AG09309 (cell line): Measurements from ENCODE around the gene KIAA0319L.
A peak's percentile ranks its signal among the peaks of the same experiment; 100 is the strongest.

Experiments
- DNase-seq: peaks from one replicate; pipeline ENCODE4 v3.0.0-alpha.2; 2010; ENCODE audit warnings: low read depth
- H3K4me3 ChIP-seq: 2 replicates; pipeline ENCODE4 v1.5.1; 2011; ENCODE audit warnings: mild to moderate bottlenecking, low read depth, low read length, moderate library complexity; ENCODE audit not compliant: control insufficient read depth
- TF ChIP-seq, protein P1 (sequence below): IDR thresholded peaks from 2 replicates; pipeline ENCODE4 v1.5.1; 2011; ENCODE audit warnings: mild to moderate bottlenecking, low read depth, low read length, inconsistent platforms; ENCODE audit not compliant: insufficient read depth, control insufficient read depth; ENCODE audit errors: missing control alignments

KIAA0319L gene

GRCh38 chr1:35448344-35448801 lies 108.8 kb downstream of the KIAA0319L start:
- DNase-seq: peak; percentile 92

DNA sequence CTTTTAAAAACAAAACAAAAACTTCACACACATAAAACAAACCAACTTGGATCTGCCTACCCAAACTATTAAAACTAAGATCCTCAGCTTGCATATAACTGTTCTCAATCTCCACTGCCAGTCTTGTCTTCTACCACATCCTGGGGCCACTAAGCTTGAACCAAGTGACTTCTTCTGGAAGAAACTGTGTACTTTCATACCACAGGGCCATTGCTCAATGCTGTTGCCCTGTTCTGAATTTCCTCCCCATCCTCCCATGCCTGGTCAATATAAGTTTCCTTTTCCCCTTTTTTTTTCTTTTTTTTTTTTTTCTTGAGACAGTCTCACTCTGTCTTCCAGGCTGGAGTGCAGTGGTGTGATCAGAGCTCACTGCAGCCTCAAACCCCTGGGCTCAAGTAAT lies 109.9 kb downstream of the KIAA0319L start:
- DNase-seq: no peak
- TF ChIP-seq, protein P1, sequence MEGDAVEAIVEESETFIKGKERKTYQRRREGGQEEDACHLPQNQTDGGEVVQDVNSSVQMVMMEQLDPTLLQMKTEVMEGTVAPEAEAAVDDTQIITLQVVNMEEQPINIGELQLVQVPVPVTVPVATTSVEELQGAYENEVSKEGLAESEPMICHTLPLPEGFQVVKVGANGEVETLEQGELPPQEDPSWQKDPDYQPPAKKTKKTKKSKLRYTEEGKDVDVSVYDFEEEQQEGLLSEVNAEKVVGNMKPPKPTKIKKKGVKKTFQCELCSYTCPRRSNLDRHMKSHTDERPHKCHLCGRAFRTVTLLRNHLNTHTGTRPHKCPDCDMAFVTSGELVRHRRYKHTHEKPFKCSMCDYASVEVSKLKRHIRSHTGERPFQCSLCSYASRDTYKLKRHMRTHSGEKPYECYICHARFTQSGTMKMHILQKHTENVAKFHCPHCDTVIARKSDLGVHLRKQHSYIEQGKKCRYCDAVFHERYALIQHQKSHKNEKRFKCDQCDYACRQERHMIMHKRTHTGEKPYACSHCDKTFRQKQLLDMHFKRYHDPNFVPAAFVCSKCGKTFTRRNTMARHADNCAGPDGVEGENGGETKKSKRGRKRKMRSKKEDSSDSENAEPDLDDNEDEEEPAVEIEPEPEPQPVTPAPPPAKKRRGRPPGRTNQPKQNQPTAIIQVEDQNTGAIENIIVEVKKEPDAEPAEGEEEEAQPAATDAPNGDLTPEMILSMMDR: no peak
- no peak overlapping the region for H3K4me3 ChIP-seq

More at GRCh38 chr1:35448344-35448801, 108.8 kb downstream of the KIAA0319L start:
- no peak overlapping the region for H3K4me3 ChIP-seq
- TF ChIP-seq, protein P1: no peak

DNA sequence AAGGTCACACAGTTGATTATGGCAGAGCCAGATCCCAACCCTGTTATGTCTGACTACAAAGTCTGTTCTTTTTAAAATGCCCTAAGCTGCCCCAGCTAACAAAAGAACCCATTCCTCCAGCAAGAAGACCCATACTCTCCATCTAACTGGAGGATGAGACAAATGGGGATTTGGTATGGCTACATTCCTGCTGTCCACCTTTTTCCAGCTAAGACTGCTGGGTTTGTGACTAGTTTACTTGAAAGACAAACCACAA lies 112.8 kb downstream of the KIAA0319L start:
- DNase-seq: no peak
- TF ChIP-seq, protein P1: no peak
- no peak overlapping the region for H3K4me3 ChIP-seq

DNA sequence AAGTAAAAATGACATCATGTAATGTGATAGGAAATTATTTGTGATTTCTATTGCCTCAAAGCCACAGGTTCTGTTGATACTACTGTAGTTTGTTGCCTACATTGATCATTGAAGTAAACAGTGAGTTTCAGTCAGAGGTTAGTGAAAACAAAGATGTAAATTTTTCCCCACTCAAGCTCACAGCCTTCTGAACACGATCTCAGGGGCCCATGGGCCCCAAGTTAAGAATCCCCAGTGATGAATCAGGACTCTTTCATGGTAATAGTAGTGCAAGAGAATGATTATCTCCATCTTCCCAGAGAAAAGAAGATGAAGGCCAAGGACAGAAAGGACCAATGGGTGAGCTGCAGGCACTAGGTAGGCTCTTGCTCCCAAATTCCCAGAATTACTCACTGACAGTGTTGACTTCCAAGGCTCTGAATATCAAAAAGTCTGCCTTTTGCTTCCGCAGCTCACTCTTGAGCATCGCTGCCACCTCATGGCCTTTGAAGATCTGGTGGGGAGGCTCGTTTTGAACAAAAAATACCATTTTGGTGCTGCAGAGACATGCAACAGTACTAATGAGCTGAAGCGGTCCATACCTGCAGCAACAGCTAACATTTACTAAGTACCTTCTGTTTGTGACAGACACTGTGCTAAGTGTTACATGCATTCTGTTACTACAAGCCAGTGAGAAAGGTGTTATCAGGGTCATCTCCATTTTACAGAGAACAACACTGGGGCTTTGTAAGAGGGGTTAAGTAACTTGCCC lies 113.3 kb downstream of the KIAA0319L start:
- H3K4me3 ChIP-seq: no peak overlapping the region
- TF ChIP-seq, protein P1: no peak
- no peak for DNase-seq

GRCh38 chr1:35442734-35443133 lies 114.5 kb downstream of the KIAA0319L start:
- no peak for DNase-seq
- TF ChIP-seq, protein P1: no peak
- no peak overlapping the region for H3K4me3 ChIP-seq

DNA sequence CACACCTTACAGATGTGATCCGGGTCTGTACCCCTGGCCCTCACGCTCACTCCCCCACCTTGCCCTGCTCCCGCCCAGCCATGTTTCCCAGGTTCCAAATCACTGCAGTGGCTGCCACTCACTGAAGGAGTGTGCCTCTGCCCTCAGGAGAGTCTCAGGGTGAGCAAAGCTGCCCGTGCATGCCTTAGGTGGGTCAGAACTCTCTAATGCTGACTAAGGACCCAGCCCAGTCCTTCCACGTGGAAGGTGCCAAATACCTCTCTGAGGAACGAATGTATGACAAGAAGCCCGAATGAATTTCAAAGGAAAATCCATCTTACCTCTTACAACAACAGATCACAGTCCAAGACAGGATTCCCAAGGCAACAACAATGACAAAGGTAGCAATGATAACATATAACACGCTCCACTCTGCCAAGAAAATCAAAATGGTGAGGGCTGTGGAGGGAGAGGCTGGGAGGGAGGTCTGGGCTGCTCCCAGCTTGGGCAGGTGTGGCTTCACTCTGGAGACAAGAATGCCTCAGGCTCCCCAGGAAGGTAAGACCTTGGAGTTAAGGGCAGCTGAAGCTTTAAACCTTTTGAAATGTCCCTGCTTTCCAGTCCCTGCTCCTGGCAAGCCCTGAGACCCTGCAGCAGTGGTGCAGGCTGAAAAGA lies 115.2 kb downstream of the KIAA0319L start:
- H3K4me3 ChIP-seq: no peak overlapping the region
- TF ChIP-seq, protein P1: no peak
- no peak for DNase-seq
